Lower leg skin (tissue), 4 donors: ENCODE data around the gene NCOA3. TPM values are rescaled to one million over a fixed set of nuclear protein-coding genes. Genes with fewer than 3 reads are reported as not detected.
A peak's percentile ranks its signal among the peaks of the same experiment; 100 is the strongest.

Experiments used
- DNase-seq, 2 donors: peaks; one replicate each; pipeline ENCODE4 v3.0.0-alpha.2; 2019; ENCODE audit warnings: low spot score in 2 of 2
- H3K4me3 ChIP-seq: fragments of 200-600 bp; sonication (generic); 2 replicates; pipeline ENCODE4 v1.5.1; 2017; ENCODE audit warnings: mild to moderate bottlenecking, low read depth; ENCODE audit not compliant: poor library complexity, severe bottlenecking
- CTCF ChIP-seq, 3 donors: fragments of 450-650 bp; IDR thresholded peaks; one replicate each; pipeline ENCODE4 v1.5.1; 2016; ENCODE audit warnings: antibody characterized with exemption in 3 of 3, mild to moderate bottlenecking in 3 of 3, moderate library complexity in 2 of 3
- POLR2A ChIP-seq, 2 donors: fragments of 450-650 bp; IDR thresholded peaks; one replicate each; pipeline ENCODE4 v1.6.1; 2016 to 2017; ENCODE audit warnings: antibody characterized with exemption in 2 of 2, mild to moderate bottlenecking in 1 of 2, moderate library complexity in 1 of 2
- WGBS, 2 donors: methylation state at CpG; one replicate each; pipeline ENCODE4 v1.1.5; 2018; 5-methylcytosine and 5-hydroxymethylcytosine counted together
- intact Hi-C: fragments of 100-400 bp; cut with DNase I; formaldehyde crosslinking; loops from one replicate; pipeline ENCODE4 v1.15.0; 2023; ENCODE audit warnings: low total_unique reads
- total RNA-seq, 4 donors: library from RNA; depleted of rRNA; stranded (reverse); fragments of >200 nt; gene quantifications; one replicate each; pipeline ENCODE4 v1.1.0, GENCODE V29; 2016

Gene NCOA3
- total RNA-seq, 4 donors from 2014 or later, result 43.6 to 55.0 (median 49.5) TPM

- WGBS, 2 donors, result 94% methylated on average over 16 of the region's 16 CpGs
- intact Hi-C loops, result no loop called here
- peak in 1 of 2 donors; percentile 70 for DNase-seq
- TF ChIP-seq CTCF (IDR thresholded peaks at IDR 0.05) (no peak), POLR2A (IDR thresholded peaks at IDR 0.05) (no peak)
- H3K4me3 ChIP-seq, result no peak overlapping the region
Measured at GRCh38 chr20:47672886-47673670, 171.4 kb downstream of the NCOA3 start.

DNA sequence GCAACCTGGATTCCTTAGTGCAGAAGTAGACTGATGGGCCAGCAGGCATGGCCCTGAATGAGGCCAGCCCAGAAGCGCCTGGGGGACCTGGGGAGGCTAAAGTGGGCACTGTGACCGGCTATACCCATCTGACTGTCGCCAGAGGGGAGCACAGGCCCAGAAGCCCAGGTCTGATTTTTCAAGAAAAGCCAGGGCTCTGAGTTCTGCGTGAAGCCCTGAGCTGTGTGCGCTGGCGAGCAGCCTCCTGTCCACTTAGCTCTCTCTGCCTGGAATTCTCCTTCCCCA, 171.9 kb downstream of the NCOA3 start:
- TF ChIP-seq CTCF (IDR thresholded peaks at IDR 0.05) (no peak), POLR2A (IDR thresholded peaks at IDR 0.05) (no peak)
- DNase-seq, result no peak
- WGBS, 2 donors, result 91 to 95% methylated on average over 6 of the region's 6 CpGs
- no peak overlapping the region for H3K4me3 ChIP-seq
- intact Hi-C loops, result no loop called here

DNA sequence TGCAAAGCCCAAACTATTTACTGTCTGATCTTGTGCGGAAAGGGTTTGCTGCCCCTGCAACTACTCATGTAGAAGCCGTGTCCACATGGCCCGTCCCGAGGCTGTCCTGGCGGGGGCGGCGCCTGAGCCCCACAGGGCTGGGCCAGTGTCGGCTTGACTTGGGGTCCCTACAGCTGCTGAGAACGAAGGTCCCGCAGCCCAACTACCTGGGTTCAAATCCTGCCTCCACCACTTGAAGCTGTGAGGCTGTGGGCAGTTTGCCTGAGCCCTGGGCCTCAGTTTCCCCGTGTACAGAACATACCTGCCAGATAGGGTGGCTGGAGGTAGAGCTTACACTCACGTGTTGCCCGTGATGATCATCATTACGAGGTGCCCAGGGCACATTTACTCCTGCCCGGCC, 172.5 kb downstream of the NCOA3 start:
- TF ChIP-seq CTCF (IDR thresholded peaks at IDR 0.05) (no peak), POLR2A (IDR thresholded peaks at IDR 0.05) (no peak)
- intact Hi-C loops, result no loop called here
- DNase-seq, result peak in 1 of 2 donors; percentile 77
- 97 to 99% methylated on average over 11 to 15 of the region's 15 CpGs for WGBS, 2 donors
- H3K4me3 ChIP-seq, result no peak overlapping the region

- 85 to 96% methylated on average over 11 to 14 of the region's 14 CpGs for WGBS, 2 donors
- intact Hi-C loops, result no loop called here
- TF ChIP-seq CTCF (IDR thresholded peaks at IDR 0.05), result no peak
- no peak for TF ChIP-seq POLR2A (IDR thresholded peaks at IDR 0.05)
- H3K4me3 ChIP-seq, result no peak overlapping the region
- DNase-seq, result peak in 1 of 2 donors; percentile 76
Measured at GRCh38 chr20:47674686-47675085, 173.0 kb downstream of the NCOA3 start.

GRCh38 chr20:47675190-47676142, 173.8 kb downstream of the NCOA3 start:
- DNase-seq, result no peak
- no peak overlapping the region for H3K4me3 ChIP-seq
- no peak for TF ChIP-seq POLR2A (IDR thresholded peaks at IDR 0.05)
- no peak for TF ChIP-seq CTCF (IDR thresholded peaks at IDR 0.05)
- 84 to 91% methylated on average over 16 of the region's 16 CpGs for WGBS, 2 donors
- intact Hi-C loops, result loop anchor here (2.0 kb wide), 1 partner anchor 945 kb away; no protein-coding TSS in a partner anchor
